ENCODE data around the gene PLCD3. TPM values are rescaled to one million over a fixed set of nuclear protein-coding genes. Genes with fewer than 3 reads are reported as not detected.

Gene PLCD3
- total RNA-seq, 4 donors from 2014 or later = 16.3 to 105 (median 20.5) TPM

- DNase-seq = no peak
- H3K36me3 ChIP-seq = peaks cover 35 to 100% (median 73%) of the 10 kb centered on the region in 3 donors
- no peak overlapping the region for H3K4me3 ChIP-seq
- H3K27ac ChIP-seq = no peak overlapping the region
- H3K9me3 ChIP-seq = no peaks in the 10 kb centered on the region
- H3K27me3 ChIP-seq = no peaks in the 10 kb centered on the region
- TF ChIP-seq CTCF (IDR thresholded peaks at IDR 0.05) = no peak
- TF ChIP-seq POLR2A (IDR thresholded peaks at IDR 0.05) = no peak
- H3K4me1 ChIP-seq = peaks cover 0 to 74% (median 17%) of the 10 kb centered on the region in 3 donors
- intact Hi-C loops (cut with DNase I) = no loop called here
- WGBS, 2 donors = 86 to 94% methylated on average over 6 of the region's 6 CpGs
Measured at GRCh38 chr17:45104497-45104896, 27.8 kb downstream of the PLCD3 start.

GRCh38 chr17:45104029-45104428, 28.3 kb downstream of the PLCD3 start:
- peaks cover 35 to 99% (median 76%) of the 10 kb centered on the region in 3 donors for H3K36me3 ChIP-seq
- H3K4me3 ChIP-seq = no peak overlapping the region
- peaks cover under 1 to 74% (median 21%) of the 10 kb centered on the region in 3 donors for H3K4me1 ChIP-seq
- no peak for TF ChIP-seq POLR2A (IDR thresholded peaks at IDR 0.05)
- no peak overlapping the region for H3K27ac ChIP-seq
- no peaks in the 10 kb centered on the region for H3K9me3 ChIP-seq
- DNase-seq = no peak
- no peaks in the 10 kb centered on the region for H3K27me3 ChIP-seq
- WGBS, 2 donors = 63% methylated on average over 4 of the region's 8 CpGs; no CpG with 5 or more reads in 1 of the 2 donors
- intact Hi-C loops (cut with DNase I) = no loop called here

- intact Hi-C loops (cut with DNase I) = no loop called here
- no peak for DNase-seq
- WGBS, 2 donors = 87 to 88% methylated on average over 3 to 8 of the region's 9 CpGs
- no peaks in the 10 kb centered on the region for H3K27me3 ChIP-seq
- H3K36me3 ChIP-seq = peaks cover 39 to 96% (median 78%) of the 10 kb centered on the region in 3 donors
- peak overlapping the region in 3 of 4 donors; percentile 56 to 67 (median 62) for H3K27ac ChIP-seq
- TF ChIP-seq CTCF (IDR thresholded peaks at IDR 0.05) (no peak), POLR2A (IDR thresholded peaks at IDR 0.05) (no peak)
- peaks cover 7 to 74% (median 28%) of the 10 kb centered on the region in 3 donors for H3K4me1 ChIP-seq
- no peak overlapping the region for H3K4me3 ChIP-seq
- no peaks in the 10 kb centered on the region for H3K9me3 ChIP-seq
Measured at GRCh38 chr17:45103269-45103795, 29.0 kb downstream of the PLCD3 start.

DNA sequence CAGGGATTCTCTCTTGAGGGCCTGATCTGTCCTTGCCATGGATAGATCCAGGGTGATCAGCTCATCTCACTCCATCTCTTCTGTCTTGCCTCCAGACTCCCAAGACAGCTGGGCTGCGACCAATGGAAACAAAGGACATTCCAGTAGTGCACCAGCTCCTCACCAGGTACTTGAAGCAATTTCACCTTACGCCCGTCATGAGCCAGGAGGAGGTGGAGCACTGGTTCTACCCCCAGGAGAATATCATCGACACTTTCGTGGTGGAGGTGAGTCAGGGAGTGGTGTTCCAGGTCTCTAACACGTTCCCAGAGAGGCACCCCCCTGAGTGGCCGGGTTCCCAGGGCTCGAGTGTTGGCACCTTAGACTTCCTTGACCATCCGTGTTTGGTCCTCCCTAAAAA, 29.5 kb downstream of the PLCD3 start:
- TF ChIP-seq POLR2A (IDR thresholded peaks at IDR 0.05) = no peak
- no peak for TF ChIP-seq CTCF (IDR thresholded peaks at IDR 0.05)
- no peak for DNase-seq
- peaks cover 42 to 96% (median 78%) of the 10 kb centered on the region in 3 donors for H3K36me3 ChIP-seq
- 52 to 89% methylated on average over 4 to 7 of the region's 9 CpGs for WGBS, 2 donors
- intact Hi-C loops (cut with DNase I) = no loop called here
- peaks cover 8 to 74% (median 32%) of the 10 kb centered on the region in 3 donors for H3K4me1 ChIP-seq
- H3K9me3 ChIP-seq = no peaks in the 10 kb centered on the region
- peak overlapping the region; percentile 56 to 67 (median 60) for H3K27ac ChIP-seq
- no peak overlapping the region for H3K4me3 ChIP-seq
- no peaks in the 10 kb centered on the region for H3K27me3 ChIP-seq

- peaks cover 42 to 96% (median 78%) of the 10 kb centered on the region in 3 donors for H3K36me3 ChIP-seq
- no peak for TF ChIP-seq POLR2A (IDR thresholded peaks at IDR 0.05)
- TF ChIP-seq CTCF (IDR thresholded peaks at IDR 0.05) = no peak
- no peaks in the 10 kb centered on the region for H3K27me3 ChIP-seq
- intact Hi-C loops (cut with DNase I) = no loop called here
- H3K27ac ChIP-seq = peak overlapping the region; percentile 56 to 67 (median 60)
- peaks cover 8 to 71% (median 32%) of the 10 kb centered on the region in 3 donors for H3K4me1 ChIP-seq
- H3K4me3 ChIP-seq = no peak overlapping the region
- no peak for DNase-seq
- no peaks in the 10 kb centered on the region for H3K9me3 ChIP-seq
- WGBS, 2 donors = 47 to 62% methylated on average over 8 to 10 of the region's 12 CpGs
Measured at GRCh38 chr17:45101883-45102811, 30.2 kb downstream of the PLCD3 start.
